Tibial nerve (tissue), 4 donors: Measurements from ENCODE around the gene GJD4.

Experiments
- EP300 ChIP-seq, 2 donors: sonication (generic); formaldehyde crosslinking; IDR thresholded peaks; one replicate each; pipeline ENCODE4 v1.6.1; 2017; ENCODE audit warnings: antibody characterized with exemption in 2 of 2, mild to moderate bottlenecking in 1 of 2
- TF ChIP-seq, protein P1 (sequence below), 5 experiments: fragments of 200-600 bp in 3 of 5; fragments of 450-650 bp in 2 of 5; sonication (generic) in 3 of 5; IDR thresholded peaks; one replicate each; pipeline ENCODE4 v1.5.1; 2016 to 2019; ENCODE audit warnings: antibody characterized with exemption in 5 of 5, mild to moderate bottlenecking in 3 of 5, moderate library complexity in 2 of 5

DNA sequence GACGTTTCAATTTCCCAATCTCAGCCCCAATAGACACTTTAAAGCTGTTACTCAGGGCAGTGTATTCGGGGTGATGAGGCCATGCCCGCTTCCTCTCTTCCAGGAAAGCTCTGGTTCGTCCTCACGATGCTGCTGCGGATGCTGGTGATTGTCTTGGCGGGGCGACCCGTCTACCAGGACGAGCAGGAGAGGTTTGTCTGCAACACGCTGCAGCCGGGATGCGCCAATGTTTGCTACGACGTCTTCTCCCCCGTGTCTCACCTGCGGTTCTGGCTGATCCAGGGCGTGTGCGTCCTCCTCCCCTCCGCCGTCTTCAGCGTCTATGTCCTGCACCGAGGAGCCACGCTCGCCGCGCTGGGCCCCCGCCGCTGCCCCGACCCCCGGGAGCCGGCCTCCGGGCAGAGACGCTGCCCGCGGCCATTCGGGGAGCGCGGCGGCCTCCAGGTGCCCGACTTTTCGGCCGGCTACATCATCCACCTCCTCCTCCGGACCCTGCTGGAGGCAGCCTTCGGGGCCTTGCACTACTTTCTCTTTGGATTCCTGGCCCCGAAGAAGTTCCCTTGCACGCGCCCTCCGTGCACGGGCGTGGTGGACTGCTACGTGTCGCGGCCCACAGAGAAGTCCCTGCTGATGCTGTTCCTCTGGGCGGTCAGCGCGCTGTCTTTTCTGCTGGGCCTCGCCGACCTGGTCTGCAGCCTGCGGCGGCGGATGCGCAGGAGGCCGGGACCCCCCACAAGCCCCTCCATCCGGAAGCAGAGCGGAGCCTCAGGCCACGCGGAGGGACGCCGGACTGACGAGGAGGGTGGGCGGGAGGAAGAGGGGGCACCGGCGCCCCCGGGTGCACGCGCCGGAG, 2.6 kb downstream of the GJD4 start:
- TF ChIP-seq, protein P1, sequence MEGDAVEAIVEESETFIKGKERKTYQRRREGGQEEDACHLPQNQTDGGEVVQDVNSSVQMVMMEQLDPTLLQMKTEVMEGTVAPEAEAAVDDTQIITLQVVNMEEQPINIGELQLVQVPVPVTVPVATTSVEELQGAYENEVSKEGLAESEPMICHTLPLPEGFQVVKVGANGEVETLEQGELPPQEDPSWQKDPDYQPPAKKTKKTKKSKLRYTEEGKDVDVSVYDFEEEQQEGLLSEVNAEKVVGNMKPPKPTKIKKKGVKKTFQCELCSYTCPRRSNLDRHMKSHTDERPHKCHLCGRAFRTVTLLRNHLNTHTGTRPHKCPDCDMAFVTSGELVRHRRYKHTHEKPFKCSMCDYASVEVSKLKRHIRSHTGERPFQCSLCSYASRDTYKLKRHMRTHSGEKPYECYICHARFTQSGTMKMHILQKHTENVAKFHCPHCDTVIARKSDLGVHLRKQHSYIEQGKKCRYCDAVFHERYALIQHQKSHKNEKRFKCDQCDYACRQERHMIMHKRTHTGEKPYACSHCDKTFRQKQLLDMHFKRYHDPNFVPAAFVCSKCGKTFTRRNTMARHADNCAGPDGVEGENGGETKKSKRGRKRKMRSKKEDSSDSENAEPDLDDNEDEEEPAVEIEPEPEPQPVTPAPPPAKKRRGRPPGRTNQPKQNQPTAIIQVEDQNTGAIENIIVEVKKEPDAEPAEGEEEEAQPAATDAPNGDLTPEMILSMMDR (IDR thresholded peaks at IDR 0.05), result no peak
- no peak for TF ChIP-seq EP300 (IDR thresholded peaks at IDR 0.05)
